Measurements from ENCODE around the gene SMARCD1.

Gene SMARCD1

DNA sequence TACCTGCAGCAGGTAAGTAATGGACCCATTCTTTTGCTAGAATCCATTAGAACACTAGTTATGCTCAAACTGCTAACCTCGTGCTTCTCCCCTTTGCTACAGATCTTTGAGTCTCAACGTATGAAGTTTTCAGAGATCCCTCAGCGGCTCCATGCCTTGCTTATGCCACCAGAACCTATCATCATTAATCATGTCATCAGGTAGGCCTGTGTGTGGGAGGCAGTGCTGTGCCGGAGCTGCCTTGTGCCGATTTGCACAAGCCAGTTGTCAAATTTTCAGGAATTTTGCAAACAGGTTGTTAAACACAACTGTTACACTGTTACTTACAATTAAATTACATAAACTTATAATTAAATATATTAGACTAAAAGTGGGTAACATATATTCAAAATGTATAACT lies 5.2 kb downstream of the SMARCD1 start:
- no peaks in the 10 kb centered on the region for H3K9me3 ChIP-seq (ENCODE audit: insufficient read depth, low read depth, low read length)
- H3K27me3 ChIP-seq (ENCODE audit: insufficient read depth, low read length, poor library complexity, severe bottlenecking) = no peaks in the 10 kb centered on the region
- H3F3A ChIP-seq (ENCODE audit: low read depth) = peaks cover 19% of the 10 kb centered on the region
- H3K4me2 ChIP-seq (ENCODE audit: low read depth, low read length, poor library complexity, severe bottlenecking) = no peak overlapping the region
- H2AFZ ChIP-seq (ENCODE audit: low read length) = no peak overlapping the region
- peaks cover 23% of the 10 kb centered on the region for H4K20me1 ChIP-seq (ENCODE audit: insufficient read depth, low read length, poor library complexity, severe bottlenecking)
- H3K36me3 ChIP-seq (ENCODE audit: insufficient read depth, low read length) = peaks cover 54% of the 10 kb centered on the region
- H3K9ac ChIP-seq (ENCODE audit: low read depth, low read length, poor library complexity, severe bottlenecking) = no peak overlapping the region
- peaks cover 20% of the 10 kb centered on the region for H3K79me2 ChIP-seq (ENCODE audit: insufficient read depth, low read length)
- TF ChIP-seq, protein P1, sequence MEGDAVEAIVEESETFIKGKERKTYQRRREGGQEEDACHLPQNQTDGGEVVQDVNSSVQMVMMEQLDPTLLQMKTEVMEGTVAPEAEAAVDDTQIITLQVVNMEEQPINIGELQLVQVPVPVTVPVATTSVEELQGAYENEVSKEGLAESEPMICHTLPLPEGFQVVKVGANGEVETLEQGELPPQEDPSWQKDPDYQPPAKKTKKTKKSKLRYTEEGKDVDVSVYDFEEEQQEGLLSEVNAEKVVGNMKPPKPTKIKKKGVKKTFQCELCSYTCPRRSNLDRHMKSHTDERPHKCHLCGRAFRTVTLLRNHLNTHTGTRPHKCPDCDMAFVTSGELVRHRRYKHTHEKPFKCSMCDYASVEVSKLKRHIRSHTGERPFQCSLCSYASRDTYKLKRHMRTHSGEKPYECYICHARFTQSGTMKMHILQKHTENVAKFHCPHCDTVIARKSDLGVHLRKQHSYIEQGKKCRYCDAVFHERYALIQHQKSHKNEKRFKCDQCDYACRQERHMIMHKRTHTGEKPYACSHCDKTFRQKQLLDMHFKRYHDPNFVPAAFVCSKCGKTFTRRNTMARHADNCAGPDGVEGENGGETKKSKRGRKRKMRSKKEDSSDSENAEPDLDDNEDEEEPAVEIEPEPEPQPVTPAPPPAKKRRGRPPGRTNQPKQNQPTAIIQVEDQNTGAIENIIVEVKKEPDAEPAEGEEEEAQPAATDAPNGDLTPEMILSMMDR (conservative IDR thresholded peaks at IDR 0.05; ENCODE audit: low read length) = no peak
- no peak for TF ChIP-seq EZH2phosphoT487 (IDR thresholded peaks at IDR 0.05; ENCODE audit: borderline replicate concordance)
- H3K4me1 ChIP-seq (ENCODE audit: insufficient read depth, low read length, poor library complexity, severe bottlenecking) = peaks cover 24% of the 10 kb centered on the region
- H3K4me3 ChIP-seq (ENCODE audit: low read length, poor library complexity, severe bottlenecking) = no peak overlapping the region
- no peaks in the 10 kb centered on the region for H3K9me2 ChIP-seq (replicated peaks; ENCODE audit: low read depth, low read length)

DNA sequence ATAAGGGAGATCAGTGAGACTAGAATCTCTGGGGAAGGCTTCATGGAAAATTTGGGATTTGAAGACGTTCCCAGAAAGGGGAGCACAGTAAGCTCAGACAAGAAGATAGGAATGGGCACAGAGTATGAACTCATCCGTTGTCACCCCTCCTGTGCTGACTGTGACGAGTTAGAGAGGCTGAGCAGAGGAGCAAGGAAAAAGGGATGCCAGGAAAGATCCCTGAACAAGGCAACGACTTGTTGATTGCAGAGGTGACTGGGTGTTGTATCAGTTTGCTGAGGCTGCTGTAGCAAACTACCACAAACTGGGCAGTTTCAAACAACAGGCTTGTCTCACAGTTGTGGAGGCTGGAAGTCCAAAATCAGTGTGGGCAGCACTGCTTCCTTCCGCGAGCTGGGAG lies 12.8 kb downstream of the SMARCD1 start:
- Histone ChIP-seq H2AFZ (ENCODE audit: low read length) (no peak overlapping the region), H3K4me1 (ENCODE audit: insufficient read depth, low read length, poor library complexity, severe bottlenecking) (no peaks in the 10 kb centered on the region), H3K4me3 (ENCODE audit: low read length, poor library complexity, severe bottlenecking) (no peak overlapping the region), H3K9me3 (ENCODE audit: insufficient read depth, low read depth, low read length) (no peaks in the 10 kb centered on the region), H4K20me1 (ENCODE audit: insufficient read depth, low read length, poor library complexity, severe bottlenecking) (no peaks in the 10 kb centered on the region), H3K4me2 (ENCODE audit: low read depth, low read length, poor library complexity, severe bottlenecking) (no peak overlapping the region), H3F3A (ENCODE audit: low read depth) (no peaks in the 10 kb centered on the region), H3K9ac (ENCODE audit: low read depth, low read length, poor library complexity, severe bottlenecking) (no peak overlapping the region), H3K9me2 (replicated peaks; ENCODE audit: low read depth, low read length) (no peaks in the 10 kb centered on the region), H3K79me2 (ENCODE audit: insufficient read depth, low read length) (no peaks in the 10 kb centered on the region), H3K27me3 (ENCODE audit: insufficient read depth, low read length, poor library complexity, severe bottlenecking) (no peaks in the 10 kb centered on the region), H3K36me3 (ENCODE audit: insufficient read depth, low read length) (peaks cover 70% of the 10 kb centered on the region; the same call in 1 of the 2 replicates)
- TF ChIP-seq, protein P1 (conservative IDR thresholded peaks at IDR 0.05; ENCODE audit: low read length) = no peak
- TF ChIP-seq EZH2phosphoT487 (IDR thresholded peaks at IDR 0.05; ENCODE audit: borderline replicate concordance) = no peak

DNA sequence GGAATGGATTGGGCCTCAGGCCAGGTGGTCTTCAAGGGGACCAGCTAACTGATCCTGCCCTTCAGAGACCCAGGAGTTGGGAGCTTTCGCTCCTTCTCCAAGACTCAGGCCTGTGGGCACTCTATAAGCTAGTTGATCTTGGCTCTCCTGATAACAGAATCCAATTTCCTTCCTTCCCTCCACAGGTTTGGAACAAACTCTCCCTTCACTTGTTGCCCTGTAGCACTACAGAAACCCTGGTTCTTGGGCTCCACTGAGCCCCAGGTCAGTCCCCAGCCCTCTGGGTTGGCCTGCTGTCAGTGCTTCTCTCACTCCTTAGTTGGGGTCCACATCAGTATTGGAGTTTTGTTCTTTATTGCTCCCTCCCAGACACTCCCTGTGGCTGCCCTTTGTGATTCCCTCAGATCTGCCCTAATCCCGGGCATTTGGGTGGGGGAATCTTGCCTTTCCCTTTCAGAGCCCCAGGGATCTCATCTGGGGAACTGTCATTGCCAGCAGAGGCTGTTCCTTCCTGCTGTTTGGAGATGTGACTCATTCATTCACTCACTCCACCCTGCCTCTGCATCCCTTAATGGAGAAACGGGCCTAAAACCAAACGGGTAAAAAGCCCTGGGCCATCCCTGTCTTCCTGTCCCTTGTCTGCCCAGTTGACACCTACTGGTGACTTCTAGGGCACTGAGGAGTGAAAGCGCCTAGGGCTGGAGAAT lies 14.3 kb downstream of the SMARCD1 start:
- Histone ChIP-seq H3K4me2 (ENCODE audit: low read depth, low read length, poor library complexity, severe bottlenecking) (no peak overlapping the region), H3K9ac (ENCODE audit: low read depth, low read length, poor library complexity, severe bottlenecking) (no peak overlapping the region), H4K20me1 (ENCODE audit: insufficient read depth, low read length, poor library complexity, severe bottlenecking) (no peaks in the 10 kb centered on the region), H3K79me2 (ENCODE audit: insufficient read depth, low read length) (no peaks in the 10 kb centered on the region), H3K4me1 (ENCODE audit: insufficient read depth, low read length, poor library complexity, severe bottlenecking) (no peaks in the 10 kb centered on the region), H3K4me3 (ENCODE audit: low read length, poor library complexity, severe bottlenecking) (no peak overlapping the region), H3K9me3 (ENCODE audit: insufficient read depth, low read depth, low read length) (no peaks in the 10 kb centered on the region), H3K27me3 (ENCODE audit: insufficient read depth, low read length, poor library complexity, severe bottlenecking) (no peaks in the 10 kb centered on the region), H3K9me2 (replicated peaks; ENCODE audit: low read depth, low read length) (no peaks in the 10 kb centered on the region), H3F3A (ENCODE audit: low read depth) (no peaks in the 10 kb centered on the region), H3K36me3 (ENCODE audit: insufficient read depth, low read length) (peaks cover 65% of the 10 kb centered on the region; the same call in 1 of the 2 replicates), H2AFZ (ENCODE audit: low read length) (no peak overlapping the region)
- TF ChIP-seq, protein P1 (conservative IDR thresholded peaks at IDR 0.05; ENCODE audit: low read length) = no peak
- no peak for TF ChIP-seq EZH2phosphoT487 (IDR thresholded peaks at IDR 0.05; ENCODE audit: borderline replicate concordance)
